HG03103 (cell line): Measurements from ENCODE around the gene NDC80.
A peak's percentile ranks its signal among the peaks of the same experiment; 100 is the strongest.
"Not testable (repeated sequence)": the region's sequence is repeated elsewhere in the genome, so short reads cannot be mapped to it uniquely, and the experiment has no call there.

Source experiments
- ATAC-seq: cut with Tn5 transposase; IDR thresholded peaks from one replicate; pipeline ENCODE4 v1.9.1; 2021; ENCODE audit warnings: low read depth; ENCODE audit not compliant: unreplicated experiment

The NDC80 gene

GRCh38 chr18:2617401-2617998 is 46.1 kb downstream of the NDC80 start:
- ATAC-seq = no peak

- ATAC-seq = no peak
Measured at GRCh38 chr18:2618009-2618408, 46.7 kb downstream of the NDC80 start.

- no peak for ATAC-seq
Measured at GRCh38 chr18:2625217-2625616, 53.9 kb downstream of the NDC80 start.

- ATAC-seq = no peak
Measured at GRCh38 chr18:2627821-2628276, 56.5 kb downstream of the NDC80 start.

GRCh38 chr18:2629003-2629402 is 57.6 kb downstream of the NDC80 start:
- no peak for ATAC-seq

- no peak for ATAC-seq
Measured at GRCh38 chr18:2635586-2635985, 64.2 kb downstream of the NDC80 start.

- ATAC-seq = peak; percentile 14
Measured at GRCh38 chr18:2636126-2636631, 64.8 kb downstream of the NDC80 start.

GRCh38 chr18:2641638-2642037 is 70.3 kb downstream of the NDC80 start:
- ATAC-seq = peak; percentile 62

GRCh38 chr18:2642771-2643170 is 71.4 kb downstream of the NDC80 start:
- ATAC-seq = no peak

GRCh38 chr18:2644535-2644934 is 73.2 kb downstream of the NDC80 start:
- ATAC-seq = no peak

- ATAC-seq = no peak
Measured at GRCh38 chr18:2651981-2652380, 80.6 kb downstream of the NDC80 start.

GRCh38 chr18:2653467-2653866 is 82.1 kb downstream of the NDC80 start:
- no peak for ATAC-seq

- no peak for ATAC-seq
Measured at GRCh38 chr18:2654169-2654927, 83.0 kb downstream of the NDC80 start.

- ATAC-seq = peak; percentile 30
Measured at GRCh38 chr18:2654928-2655177, 83.5 kb downstream of the NDC80 start.

- peak; percentile 61 for ATAC-seq
Measured at GRCh38 chr18:2655178-2655953, 84.0 kb downstream of the NDC80 start, which contains the start of gene SMCHD1. Gene SMCHD1, plus strand, starts transcription at chr18:2655726. Its CDS starts 350 bp downstream, at chr18:2656076.

GRCh38 chr18:2655954-2656236 is 84.5 kb downstream of the NDC80 start:
- no peak for ATAC-seq

GRCh38 chr18:2656237-2656980 is 85.1 kb downstream of the NDC80 start:
- peak; percentile 2 for ATAC-seq

GRCh38 chr18:2656981-2657512 is 85.7 kb downstream of the NDC80 start:
- no peak for ATAC-seq

GRCh38 chr18:2657788-2658458 is 86.6 kb downstream of the NDC80 start:
- ATAC-seq = no peak

- ATAC-seq = not testable (repeated sequence)
Measured at GRCh38 chr18:2660849-2661248, 89.5 kb downstream of the NDC80 start.
